Pancreas (tissue), 10 donors: Measurements from ENCODE around the gene SUPT3H. TPM values are rescaled to one million over a fixed set of nuclear protein-coding genes. Genes with fewer than 3 reads are reported as not detected.

Source experiments
- ATAC-seq, 4 donors: fragments of 200-7000 bp; cut with Tn5 transposase; one replicate each; pipeline versions ENCODE4 v1.8.0 to v1.9.1; 2020; ENCODE audit warnings: mild to moderate bottlenecking in 4 of 4, moderate library complexity in 4 of 4
- DNase-seq, 6 donors: peaks; one replicate each; pipeline ENCODE4 v3.0.0-alpha.2; 2020
- FAIRE-seq: peaks from 2 replicates; lab custom pipeline; 2012; peaks lifted over from hg19 to GRCh38; lab: Jason Lieb, UNC
- H3K27ac ChIP-seq, 4 donors: fragments of 200-600 bp; sonication (generic); 1 replicate in 3 of 4; 2 replicates in 1 of 4; pipeline versions ENCODE4 v1.5.0 to v1.8.0; 2020
- H3K27me3 ChIP-seq, 4 donors: fragments of 200-600 bp; one replicate each; pipeline ENCODE4 v1.8.0; 2021
- H3K36me3 ChIP-seq, 3 donors: fragments of 200-600 bp; sonication (generic) in 1 of 3; one replicate each; pipeline versions ENCODE4 v1.5.0 to v1.8.0; 2020 to 2021
- H3K4me1 ChIP-seq, 3 donors: fragments of 200-600 bp; one replicate each; pipeline ENCODE4 v1.8.0; 2021
- H3K4me3 ChIP-seq, 4 donors: fragments of 200-600 bp; sonication (generic) in 2 of 4; one replicate each; pipeline versions ENCODE4 v1.5.0 to v1.8.0; 2020 to 2021
- H3K9me3 ChIP-seq, 4 donors: fragments of 200-600 bp; one replicate each; pipeline ENCODE4 v1.8.0; 2021
- CTCF ChIP-seq, 4 donors: fragments of 200-600 bp; sonication (generic) in 3 of 4; IDR thresholded peaks; one replicate each; pipeline versions ENCODE4 v1.5.0 to v1.8.0; 2021; ENCODE audit warnings: antibody characterized with exemption in 4 of 4
- WGBS, 2 donors: extraction: QIAGEN DNeasy Blood & Tissue Kit; methylation state at CpG; one replicate each; pipeline ENCODE4 v1.1.7; 2013; 5-methylcytosine and 5-hydroxymethylcytosine counted together
- intact Hi-C, 3 donors: fragments of 100-400 bp; cut with DNase I; formaldehyde crosslinking; loops; one replicate each; pipeline versions ENCODE4 v1.11.1 to v1.14.2; 2022
- polyA plus RNA-seq, 2 donors: library from polyadenylated mRNA; stranded (reverse); fragments of 200-250 nt; gene quantifications; one replicate each; pipeline ENCODE4 v1.2.3, GENCODE V29; 2013
- total RNA-seq, 6 donors: library from RNA; stranded (reverse); fragmentation: NEBNext Ultra II Directional in 4 of 6; extraction: Animal tissue kit (Norgen Biotek cat#: 25700) in 4 of 6; gene quantifications; one replicate each; pipeline versions ENCODE4 v1.2.1 to v1.2.4, GENCODE V29; 2021 to 2023
- donor health status: healthy with polysubstance abuse.
- donor health status: DM: no; HTN: no; CAD: no; lungs with moderate emphysema.
- donor health status: DM: no; HTN: no; CAD: no.
- donor health status: control.
- donor health status: control.
- donor health status: Bipolar disorder and iron deficiency.
- donor health status: DM: yes; HTN: yes; CAD: no.
- donor health status: DM: no; HTN: no; CAD: no.
- donor health status: DM: no; HTN: no; CAD: no.
- donor health status: DM: yes; HTN: yes; CAD: no.

Gene SUPT3H
- total and polyA plus RNA-seq, 8 donors = 3.6 to 8.0 (median 5.3) TPM

GRCh38 chr6:45415788-45416518 is 38.2 kb upstream of the SUPT3H start:
- TF ChIP-seq CTCF (IDR thresholded peaks at IDR 0.05) = no peak
- peaks cover 0 to 40% (median 9%) of the 10 kb centered on the region in 4 donors for H3K27me3 ChIP-seq
- H3K36me3 ChIP-seq = no peaks in the 10 kb centered on the region
- 41 to 59% methylated on average over 3 of the region's 3 CpGs for WGBS, 2 donors
- H3K9me3 ChIP-seq = no peaks in the 10 kb centered on the region
- H3K4me3 ChIP-seq = no peak overlapping the region
- peaks cover 0 to 5% (median 2%) of the 10 kb centered on the region in 3 donors for H3K4me1 ChIP-seq
- no peak for DNase-seq
- FAIRE-seq = no peak
- intact Hi-C loops = loop anchor here in 1 of 3 donors (10.0 kb wide), 1 partner anchor 761 kb away; no protein-coding TSS in a partner anchor
- no peak for ATAC-seq
- H3K27ac ChIP-seq = no peak overlapping the region

- Histone ChIP-seq H3K9me3 (no peaks in the 10 kb centered on the region), H3K4me1 (peaks cover 0 to 5% (median 2%) of the 10 kb centered on the region in 3 donors), H3K27ac (no peak overlapping the region), H3K36me3 (no peaks in the 10 kb centered on the region), H3K4me3 (no peak overlapping the region), H3K27me3 (peaks cover 0 to 34% (median 6%) of the 10 kb centered on the region in 4 donors)
- no peak for DNase-seq
- WGBS, 2 donors = 25 to 27% methylated on average over 2 of the region's 2 CpGs
- TF ChIP-seq CTCF (IDR thresholded peaks at IDR 0.05) = no peak
- ATAC-seq = no peak
- FAIRE-seq = no peak
- intact Hi-C loops = loop anchor here in 1 of 3 donors (10.0 kb wide), 1 partner anchor 761 kb away; no protein-coding TSS in a partner anchor
Measured at GRCh38 chr6:45415315-45415714, 37.6 kb upstream of the SUPT3H start.

- DNase-seq (no peak), ATAC-seq (no peak), FAIRE-seq (no peak)
- TF ChIP-seq CTCF (IDR thresholded peaks at IDR 0.05) = no peak
- WGBS, 2 donors = 63 to 76% methylated on average over 5 of the region's 5 CpGs
- intact Hi-C loops = loop anchor here in 1 of 3 donors (10.0 kb wide), 1 partner anchor 757 kb away; no protein-coding TSS in a partner anchor
- no peaks in the 10 kb centered on the region for H3K4me1 ChIP-seq
- H3K27ac ChIP-seq = no peak overlapping the region
- no peak overlapping the region for H3K4me3 ChIP-seq
- peaks cover 0 to 8% (median 0%) of the 10 kb centered on the region in 4 donors for H3K27me3 ChIP-seq
- H3K9me3 ChIP-seq = no peaks in the 10 kb centered on the region
- H3K36me3 ChIP-seq = no peaks in the 10 kb centered on the region
Measured at GRCh38 chr6:45411959-45412358, 34.2 kb upstream of the SUPT3H start.

GRCh38 chr6:45400021-45400420 is 22.3 kb upstream of the SUPT3H start:
- Histone ChIP-seq H3K4me1 (no peaks in the 10 kb centered on the region), H3K36me3 (no peaks in the 10 kb centered on the region), H3K4me3 (no peak overlapping the region), H3K27me3 (peaks cover 0 to 16% (median 0%) of the 10 kb centered on the region in 4 donors), H3K27ac (no peak overlapping the region), H3K9me3 (no peaks in the 10 kb centered on the region)
- ATAC-seq (no peak), DNase-seq (no peak), FAIRE-seq (no peak)
- intact Hi-C loops = no loop called here
- WGBS, 2 donors = 74 to 83% methylated on average over 2 of the region's 2 CpGs
- TF ChIP-seq CTCF (IDR thresholded peaks at IDR 0.05) = no peak
